Liver (tissue), 9 donors: ENCODE measurements around the gene DGCR6. TPM values are rescaled to one million over a fixed set of nuclear protein-coding genes. Genes with fewer than 3 reads are reported as not detected.
"Not testable (repeated sequence)": the region's sequence is repeated elsewhere in the genome, so short reads cannot be mapped to it uniquely, and the experiment has no call there.

Source experiments
- DNase-seq: peaks from one replicate; pipeline ENCODE4 v3.0.0-alpha.2; 2017; ENCODE audit warnings: low spot score
- H3K27ac ChIP-seq, 2 donors: one replicate each; pipeline ENCODE4 v1.7.0; 2013; ENCODE audit warnings: inconsistent platforms in 2 of 2, low read length in 2 of 2, control low read depth in 1 of 2, low read depth in 1 of 2, mild to moderate bottlenecking in 1 of 2
- H3K27me3 ChIP-seq, 4 donors: one replicate each; pipeline versions ENCODE4 v1.6.1 to v1.7.0; 2013; ENCODE audit warnings: low read length in 3 of 4, inconsistent platforms in 1 of 4, mild to moderate bottlenecking in 1 of 4, moderate library complexity in 1 of 4; ENCODE audit not compliant: control insufficient read depth in 4 of 4, insufficient read depth in 4 of 4
- H3K36me3 ChIP-seq, 4 donors: one replicate each; pipeline versions ENCODE4 v1.6.1 to v1.7.0; 2013; ENCODE audit warnings: low read length in 3 of 4, mild to moderate bottlenecking in 3 of 4, low read depth in 1 of 4, moderate library complexity in 1 of 4; ENCODE audit not compliant: control insufficient read depth in 4 of 4, insufficient read depth in 3 of 4
- H3K4me1 ChIP-seq, 4 donors: one replicate each; pipeline versions ENCODE4 v1.6.1 to v1.7.0; 2013; ENCODE audit warnings: low read length in 3 of 4, mild to moderate bottlenecking in 3 of 4, moderate library complexity in 1 of 4; ENCODE audit not compliant: control insufficient read depth in 4 of 4, insufficient read depth in 4 of 4
- H3K4me3 ChIP-seq, 3 donors: one replicate each; pipeline versions ENCODE4 v1.6.1 to v1.7.0; 2013; ENCODE audit warnings: low read length in 3 of 3, control low read depth in 1 of 3, low read depth in 1 of 3, mild to moderate bottlenecking in 1 of 3
- H3K9ac ChIP-seq, 2 donors: one replicate each; pipeline ENCODE4 v1.7.0; 2013; ENCODE audit warnings: low read length in 2 of 2, mild to moderate bottlenecking in 2 of 2, moderate library complexity in 2 of 2, control low read depth in 1 of 2, low read depth in 1 of 2
- H3K9me3 ChIP-seq, 4 donors: one replicate each; pipeline versions ENCODE4 v1.6.1 to v1.7.0; 2013; ENCODE audit warnings: low read length in 3 of 4; ENCODE audit not compliant: control insufficient read depth in 4 of 4
- EGR1 ChIP-seq, 2 donors: IDR thresholded peaks; 2 replicates each; pipeline ENCODE4 v1.6.1; 2016 to 2018; ENCODE audit warnings: antibody characterized with exemption in 2 of 2, low read depth in 2 of 2
- FOXA1 ChIP-seq: IDR thresholded peaks from 2 replicates; pipeline ENCODE4 v1.6.1; 2016; ENCODE audit warnings: antibody characterized with exemption
- FOXA2 ChIP-seq: IDR thresholded peaks from 2 replicates; pipeline ENCODE4 v1.6.1; 2016; ENCODE audit warnings: antibody characterized with exemption
- GABPA ChIP-seq, 2 donors: IDR thresholded peaks in 1 of 2; conservative IDR thresholded peaks in 1 of 2; 2 replicates each; pipeline ENCODE4 v1.6.1; 2016; ENCODE audit warnings: antibody characterized with exemption in 2 of 2, mild to moderate bottlenecking in 1 of 2, moderate library complexity in 1 of 2
- HNF4A ChIP-seq, 2 donors: conservative IDR thresholded peaks; 2 replicates each; pipeline ENCODE4 v1.6.1; 2016; ENCODE audit warnings: antibody characterized with exemption in 2 of 2, mild to moderate bottlenecking in 2 of 2
- JUND ChIP-seq, 2 donors: IDR thresholded peaks; 2 replicates each; pipeline ENCODE4 v1.6.1; 2016; ENCODE audit warnings: antibody characterized with exemption in 2 of 2
- RAD21 ChIP-seq, 2 donors: IDR thresholded peaks; 2 replicates each; pipeline ENCODE4 v1.6.1; 2016; ENCODE audit warnings: antibody characterized with exemption in 2 of 2, mild to moderate bottlenecking in 2 of 2
- SP1 ChIP-seq: IDR thresholded peaks from 2 replicates; pipeline ENCODE4 v1.6.1; 2018; ENCODE audit warnings: antibody characterized with exemption, mild to moderate bottlenecking
- TAF1 ChIP-seq: conservative IDR thresholded peaks from 2 replicates; pipeline ENCODE4 v1.6.1; 2016; ENCODE audit warnings: antibody characterized with exemption, mild to moderate bottlenecking
- YY1 ChIP-seq: IDR thresholded peaks from 2 replicates; pipeline ENCODE4 v1.6.1; 2016; ENCODE audit warnings: antibody characterized with exemption, mild to moderate bottlenecking
- WGBS: extraction: QIAGEN DNeasy Blood & Tissue Kit; methylation state at CpG from one replicate; pipeline ENCODE4 v1.1.7; 2013; 5-methylcytosine and 5-hydroxymethylcytosine counted together
- polyA plus RNA-seq, 2 donors: library from polyadenylated mRNA; stranded (reverse) in 1 of 2; unstranded in 1 of 2; fragments of 200-250 nt in 1 of 2; fragments of >200 nt in 1 of 2; fragmentation: Nextera tagmentation in 1 of 2; extraction: Ambion mirVana in 1 of 2; gene quantifications; one replicate each; pipeline versions ENCODE4 v1.2.1 to v1.2.3, GENCODE V29; 2013 to 2015
- total RNA-seq, 2 donors: library from RNA; depleted of rRNA; stranded (reverse); fragments of >200 nt; gene quantifications; one replicate each; pipeline ENCODE4 v1.2.3, GENCODE V29; 2014
- TF ChIP-seq, protein P1 (sequence below): fragments of 150-350 bp; IDR thresholded peaks from 2 replicates; pipeline ENCODE4 v1.5.1; 2017; ENCODE audit warnings: improper control_type of control experiment, low read depth, low read length; ENCODE audit not compliant: missing input control
- TF ChIP-seq, protein P2 (sequence below): IDR thresholded peaks from 2 replicates; pipeline ENCODE4 v1.6.1; 2016; ENCODE audit warnings: antibody characterized with exemption
- TF ChIP-seq, protein P3 (sequence below): IDR thresholded peaks from 2 replicates; pipeline ENCODE4 v1.6.1; 2016; ENCODE audit warnings: antibody characterized with exemption
- donor health status: healthy.
- donor health status: healthy.
- donor health status: healthy.
- donor health status: healthy.
- donor health status: healthy.

The DGCR6 gene
- total and polyA plus RNA-seq, 4 donors = 0.92 to 1.5 (median 1.2) TPM

DNA sequence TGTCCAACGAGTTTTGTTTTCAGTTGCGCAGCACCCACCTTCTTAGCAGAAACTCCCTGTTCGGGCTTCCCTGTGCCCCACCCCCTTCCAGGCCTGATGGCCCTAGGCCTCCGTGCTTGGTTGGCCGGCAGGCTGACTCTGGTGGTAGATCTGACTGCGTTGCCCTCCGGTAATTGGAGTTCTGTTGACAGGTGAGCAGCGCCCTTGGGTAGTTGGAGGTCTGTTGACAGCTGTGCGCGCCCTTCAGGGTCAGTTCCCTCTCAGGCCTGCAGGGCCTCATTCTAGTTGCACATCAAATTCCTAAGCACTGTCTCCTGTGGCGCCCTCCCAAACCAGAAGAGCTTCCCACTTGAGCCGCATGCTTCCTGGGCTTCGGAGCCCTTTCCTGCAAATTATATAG is 776 bp downstream of the DGCR6 start:
- no peaks in the 10 kb centered on the region for H3K27me3 ChIP-seq
- no peak overlapping the region for H3K4me3 ChIP-seq
- TF ChIP-seq, protein P1, sequence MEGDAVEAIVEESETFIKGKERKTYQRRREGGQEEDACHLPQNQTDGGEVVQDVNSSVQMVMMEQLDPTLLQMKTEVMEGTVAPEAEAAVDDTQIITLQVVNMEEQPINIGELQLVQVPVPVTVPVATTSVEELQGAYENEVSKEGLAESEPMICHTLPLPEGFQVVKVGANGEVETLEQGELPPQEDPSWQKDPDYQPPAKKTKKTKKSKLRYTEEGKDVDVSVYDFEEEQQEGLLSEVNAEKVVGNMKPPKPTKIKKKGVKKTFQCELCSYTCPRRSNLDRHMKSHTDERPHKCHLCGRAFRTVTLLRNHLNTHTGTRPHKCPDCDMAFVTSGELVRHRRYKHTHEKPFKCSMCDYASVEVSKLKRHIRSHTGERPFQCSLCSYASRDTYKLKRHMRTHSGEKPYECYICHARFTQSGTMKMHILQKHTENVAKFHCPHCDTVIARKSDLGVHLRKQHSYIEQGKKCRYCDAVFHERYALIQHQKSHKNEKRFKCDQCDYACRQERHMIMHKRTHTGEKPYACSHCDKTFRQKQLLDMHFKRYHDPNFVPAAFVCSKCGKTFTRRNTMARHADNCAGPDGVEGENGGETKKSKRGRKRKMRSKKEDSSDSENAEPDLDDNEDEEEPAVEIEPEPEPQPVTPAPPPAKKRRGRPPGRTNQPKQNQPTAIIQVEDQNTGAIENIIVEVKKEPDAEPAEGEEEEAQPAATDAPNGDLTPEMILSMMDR = no peak
- TF ChIP-seq TAF1 = no peak
- TF ChIP-seq, protein P2, sequence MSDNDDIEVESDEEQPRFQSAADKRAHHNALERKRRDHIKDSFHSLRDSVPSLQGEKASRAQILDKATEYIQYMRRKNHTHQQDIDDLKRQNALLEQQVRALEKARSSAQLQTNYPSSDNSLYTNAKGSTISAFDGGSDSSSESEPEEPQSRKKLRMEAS = no peak
- TF ChIP-seq RAD21 (IDR thresholded peaks at IDR 0.05) = no peak
- no peak for TF ChIP-seq FOXA1
- TF ChIP-seq HNF4A (conservative IDR thresholded peaks at IDR 0.05) = no peak
- no peak for TF ChIP-seq JUND (IDR thresholded peaks at IDR 0.05)
- no peak for TF ChIP-seq FOXA2
- TF ChIP-seq, protein P3, sequence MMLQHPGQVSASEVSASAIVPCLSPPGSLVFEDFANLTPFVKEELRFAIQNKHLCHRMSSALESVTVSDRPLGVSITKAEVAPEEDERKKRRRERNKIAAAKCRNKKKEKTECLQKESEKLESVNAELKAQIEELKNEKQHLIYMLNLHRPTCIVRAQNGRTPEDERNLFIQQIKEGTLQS = no peak
- no peak for TF ChIP-seq YY1
- TF ChIP-seq GABPA (IDR thresholded peaks at IDR 0.05 in 1 of 2, conservative IDR thresholded peaks at IDR 0.05 in 1 of 2) = no peak
- H3K4me1 ChIP-seq = no peaks in the 10 kb centered on the region
- H3K36me3 ChIP-seq = no peaks in the 10 kb centered on the region
- no peak for DNase-seq
- H3K27ac ChIP-seq = no peak overlapping the region
- WGBS = no CpG with 5 or more reads among the region's 13 CpGs
- H3K9me3 ChIP-seq = no peaks in the 10 kb centered on the region
- H3K9ac ChIP-seq = no peak overlapping the region

DNA sequence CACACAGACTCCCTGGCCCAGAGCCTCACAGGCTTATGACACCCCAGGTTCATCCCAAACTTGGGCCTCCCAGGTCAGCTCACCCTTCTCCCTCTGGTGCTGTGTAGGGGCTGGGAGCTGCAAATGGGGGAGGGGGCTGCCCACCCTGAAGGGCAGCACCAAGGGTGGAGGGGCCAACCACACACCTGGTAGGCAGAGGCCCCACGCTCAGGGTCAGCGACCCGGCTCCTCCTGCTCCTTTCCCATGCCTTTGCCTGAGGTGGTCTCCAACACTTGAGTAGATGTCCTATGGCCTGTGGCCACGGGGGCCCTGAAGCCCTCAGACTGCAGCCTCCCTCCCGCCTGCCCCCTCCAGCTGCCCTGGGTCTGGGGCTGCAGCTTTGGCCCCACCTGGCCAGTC is 3.4 kb downstream of the DGCR6 start:
- no peak overlapping the region for H3K9ac ChIP-seq
- TF ChIP-seq SP1 (no peak), EGR1 (IDR thresholded peaks at IDR 0.05; ENCODE audit: low read depth in 2 of 2) (no peak)
- no CpG with 5 or more reads among the region's 5 CpGs for WGBS
- no peaks in the 10 kb centered on the region for H3K4me1 ChIP-seq
- no peak overlapping the region for H3K27ac ChIP-seq
- no peaks in the 10 kb centered on the region for H3K27me3 ChIP-seq
- no peak for DNase-seq
- no peaks in the 10 kb centered on the region for H3K36me3 ChIP-seq
- no peaks in the 10 kb centered on the region for H3K9me3 ChIP-seq
- H3K4me3 ChIP-seq = no peak overlapping the region

DNA sequence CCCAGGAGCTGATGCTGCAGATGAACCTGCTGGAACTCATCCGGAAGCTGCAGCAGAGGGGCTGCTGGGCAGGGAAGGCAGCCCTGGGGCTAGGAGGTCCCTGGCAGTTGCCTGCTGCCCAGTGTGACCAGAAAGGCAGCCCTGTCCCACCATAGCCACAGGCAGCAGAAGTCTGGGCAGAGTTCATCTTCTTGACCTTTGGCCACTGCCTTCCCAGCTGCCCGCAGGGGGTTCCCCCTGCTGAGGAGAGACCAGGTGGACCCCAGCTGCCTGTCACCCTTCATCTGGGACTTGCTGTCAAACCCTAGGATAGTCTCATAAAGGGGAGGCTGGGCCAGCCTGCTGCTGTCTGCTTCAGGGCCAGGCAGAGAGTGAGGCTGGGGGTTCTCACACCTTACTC is 5.4 kb downstream of the DGCR6 start:
- WGBS = no CpG with 5 or more reads among the region's 2 CpGs
- H3K9me3 ChIP-seq, H3K4me3 ChIP-seq, DNase-seq, H3K4me1 ChIP-seq, H3K36me3 ChIP-seq, H3K9ac ChIP-seq, H3K27me3 ChIP-seq, H3K27ac ChIP-seq: not testable (repeated sequence)

DNA sequence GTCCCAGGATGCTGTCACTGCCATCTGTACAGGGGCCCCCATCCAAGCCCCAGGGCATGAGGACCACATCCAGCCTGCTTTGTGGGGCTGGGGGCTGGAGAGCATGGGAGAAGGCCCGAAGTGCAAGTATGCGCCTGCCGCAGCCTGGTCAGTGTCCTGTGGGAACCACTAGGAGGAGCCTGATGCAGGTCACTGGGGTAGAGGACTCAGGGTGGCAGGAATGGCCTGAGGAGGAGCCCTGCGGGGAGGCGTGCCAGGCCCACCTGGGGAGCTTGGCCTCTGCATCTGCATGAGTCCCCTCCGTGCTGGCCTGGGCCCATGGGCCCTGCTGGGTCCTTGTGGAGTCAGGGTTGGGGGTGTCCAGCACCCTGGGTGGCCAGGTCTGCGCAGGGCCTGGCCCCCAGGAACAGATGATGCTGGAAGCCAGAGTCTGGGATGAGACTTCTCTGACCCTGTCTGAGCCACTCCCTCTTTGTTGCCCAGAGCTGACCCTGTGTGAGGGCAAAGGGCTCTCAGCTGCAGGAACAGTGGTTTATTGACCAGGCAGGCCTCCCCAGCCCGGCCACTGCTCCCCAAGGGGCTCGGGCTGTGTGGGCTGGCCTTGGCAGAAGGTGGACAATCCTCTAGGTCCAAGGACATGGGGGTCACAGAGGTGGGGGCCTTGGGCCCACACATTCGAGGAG is 6.3 kb downstream of the DGCR6 start:
- H3K36me3 ChIP-seq, H3K4me1 ChIP-seq, DNase-seq, H3K27me3 ChIP-seq, H3K9me3 ChIP-seq, H3K27ac ChIP-seq, H3K9ac ChIP-seq, H3K4me3 ChIP-seq: not testable (repeated sequence)
- WGBS = no CpG with 5 or more reads among the region's 10 CpGs

DNA sequence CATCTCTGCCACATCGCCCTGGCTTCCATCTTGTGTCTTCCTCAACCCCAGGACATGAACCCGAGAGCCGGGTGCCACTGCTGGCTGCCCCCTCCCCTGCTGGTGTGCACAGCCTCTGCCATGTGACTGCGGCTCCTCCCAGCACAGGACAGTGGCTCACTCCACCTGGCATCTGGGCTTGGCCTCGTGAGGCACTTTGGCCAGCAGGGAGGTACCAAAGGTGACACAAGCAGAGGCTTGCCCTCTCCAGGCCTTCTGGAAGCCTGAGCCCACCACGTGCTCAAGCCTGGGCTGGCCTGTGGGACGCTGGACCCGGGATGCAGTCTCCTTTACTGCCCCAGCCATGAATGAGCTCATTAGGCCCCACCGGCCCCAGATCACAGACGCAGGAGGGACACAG is 8.4 kb downstream of the DGCR6 start:
- H3K4me3 ChIP-seq, H3K4me1 ChIP-seq, H3K27ac ChIP-seq, H3K27me3 ChIP-seq, DNase-seq, H3K9me3 ChIP-seq, H3K9ac ChIP-seq, H3K36me3 ChIP-seq: not testable (repeated sequence)
- no CpG with 5 or more reads among the region's 10 CpGs for WGBS

DNA sequence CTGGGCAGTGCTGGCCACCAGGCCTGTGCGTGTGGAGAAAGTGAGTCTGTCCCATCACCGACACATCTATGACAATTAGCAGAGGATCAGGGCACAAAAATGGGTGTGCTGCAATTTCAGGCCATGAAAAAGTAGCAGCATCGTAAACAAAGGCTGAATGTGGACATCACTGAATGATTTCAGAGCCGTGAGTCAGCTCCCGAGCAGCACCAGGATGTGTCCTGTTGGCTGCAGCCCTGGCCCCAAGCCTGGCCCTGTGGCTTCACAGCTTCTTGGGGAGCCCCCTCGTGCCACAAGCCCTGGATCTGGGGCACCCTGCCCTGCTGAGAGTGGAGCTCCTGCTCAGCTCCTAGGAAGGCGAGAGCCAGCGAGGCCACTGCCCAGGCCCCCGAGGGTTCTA is 9.4 kb downstream of the DGCR6 start:
- WGBS = no CpG with 5 or more reads among the region's 9 CpGs
- DNase-seq, H3K4me3 ChIP-seq, H3K9ac ChIP-seq, H3K9me3 ChIP-seq, H3K4me1 ChIP-seq, H3K27me3 ChIP-seq, H3K27ac ChIP-seq, H3K36me3 ChIP-seq: not testable (repeated sequence)
